Measurements from ENCODE around the gene TMEM108. TPM values are rescaled to one million over a fixed set of nuclear protein-coding genes. Genes with fewer than 3 reads are reported as not detected.

TMEM108 gene
- total RNA-seq, 2 donors from 2014 or later: not detected

- Mint-ChIP-seq H3K4me1 (ENCODE audit: low read depth in 2 of 2) (no peaks in the 10 kb centered on the region), H3K9me3 (no peaks in the 10 kb centered on the region), H3K4me3 (no peak overlapping the region), H3K27ac (no peak overlapping the region), H3K36me3 (no peaks in the 10 kb centered on the region), H3K27me3 (peaks cover 0 to 5% of the 10 kb centered on the region in 2 donors)
- ATAC-seq (peak in 1 of 2 donors; percentile 34), DNase-seq (ENCODE audit: low spot score) (no peak)
Measured at GRCh38 chr3:133367403-133367802, 329.2 kb downstream of the TMEM108 start.

- Mint-ChIP-seq H3K27me3 (peaks cover 0 to 4% of the 10 kb centered on the region in 2 donors), H3K9me3 (no peaks in the 10 kb centered on the region), H3K27ac (no peak overlapping the region), H3K4me1 (ENCODE audit: low read depth in 2 of 2) (no peaks in the 10 kb centered on the region), H3K36me3 (no peaks in the 10 kb centered on the region), H3K4me3 (no peak overlapping the region)
- DNase-seq (ENCODE audit: low spot score): no peak
- ATAC-seq: peak in 1 of 2 donors; percentile 14
Measured at GRCh38 chr3:133367956-133368355, 329.8 kb downstream of the TMEM108 start.

GRCh38 chr3:133368371-133369067 lies 330.3 kb downstream of the TMEM108 start:
- no peak for ATAC-seq
- Mint-ChIP-seq H3K9me3 (no peaks in the 10 kb centered on the region), H3K36me3 (no peaks in the 10 kb centered on the region)

GRCh38 chr3:133369068-133369440 lies 330.9 kb downstream of the TMEM108 start:
- no peak for ATAC-seq
- no peak for DNase-seq (ENCODE audit: low spot score)
- H3K27ac Mint-ChIP-seq: no peak overlapping the region
- no peak overlapping the region for H3K4me3 Mint-ChIP-seq
- no peaks in the 10 kb centered on the region for H3K4me1 Mint-ChIP-seq (ENCODE audit: low read depth in 2 of 2)
- H3K9me3 Mint-ChIP-seq: no peaks in the 10 kb centered on the region
- H3K36me3 Mint-ChIP-seq: no peaks in the 10 kb centered on the region
- H3K27me3 Mint-ChIP-seq: peaks cover 0 to 3% of the 10 kb centered on the region in 2 donors

More at GRCh38 chr3:133368371-133369067, 330.3 kb downstream of the TMEM108 start:
- DNase-seq (ENCODE audit: low spot score): no peak
- H3K27me3 Mint-ChIP-seq: peaks cover 0 to 3% of the 10 kb centered on the region in 2 donors
- H3K27ac Mint-ChIP-seq: no peak overlapping the region
- no peak overlapping the region for H3K4me3 Mint-ChIP-seq
- H3K4me1 Mint-ChIP-seq (ENCODE audit: low read depth in 2 of 2): no peaks in the 10 kb centered on the region

- ATAC-seq (no peak), DNase-seq (ENCODE audit: low spot score) (no peak)
- H3K4me1 Mint-ChIP-seq (ENCODE audit: low read depth in 2 of 2): no peaks in the 10 kb centered on the region
- no peaks in the 10 kb centered on the region for H3K9me3 Mint-ChIP-seq
- H3K4me3 Mint-ChIP-seq: no peak overlapping the region
- H3K27ac Mint-ChIP-seq: no peak overlapping the region
- peaks cover 2 to 13% of the 10 kb centered on the region in 2 donors for H3K27me3 Mint-ChIP-seq
- no peaks in the 10 kb centered on the region for H3K36me3 Mint-ChIP-seq
Measured at GRCh38 chr3:133371181-133371580, 333.0 kb downstream of the TMEM108 start.

GRCh38 chr3:133371676-133372075 lies 333.5 kb downstream of the TMEM108 start:
- H3K4me1 Mint-ChIP-seq (ENCODE audit: low read depth in 2 of 2): no peaks in the 10 kb centered on the region
- ATAC-seq (no peak), DNase-seq (ENCODE audit: low spot score) (no peak)
- H3K27ac Mint-ChIP-seq: no peak overlapping the region
- H3K4me3 Mint-ChIP-seq: no peak overlapping the region
- H3K36me3 Mint-ChIP-seq: no peaks in the 10 kb centered on the region
- H3K27me3 Mint-ChIP-seq: peaks cover 2 to 13% of the 10 kb centered on the region in 2 donors
- H3K9me3 Mint-ChIP-seq: no peaks in the 10 kb centered on the region

GRCh38 chr3:133374708-133375402 lies 336.7 kb downstream of the TMEM108 start:
- ATAC-seq (no peak), DNase-seq (ENCODE audit: low spot score) (no peak)
- Mint-ChIP-seq H3K36me3 (no peaks in the 10 kb centered on the region), H3K27me3 (peaks cover 2 to 13% of the 10 kb centered on the region in 2 donors), H3K4me1 (ENCODE audit: low read depth in 2 of 2) (no peaks in the 10 kb centered on the region), H3K4me3 (no peak overlapping the region), H3K27ac (no peak overlapping the region), H3K9me3 (no peaks in the 10 kb centered on the region)

- ATAC-seq: no peak
- Mint-ChIP-seq H3K4me3 (no peak overlapping the region), H3K9me3 (no peaks in the 10 kb centered on the region), H3K36me3 (no peaks in the 10 kb centered on the region), H3K27ac (no peak overlapping the region), H3K27me3 (peaks cover 2 to 13% of the 10 kb centered on the region in 2 donors), H3K4me1 (ENCODE audit: low read depth in 2 of 2) (no peaks in the 10 kb centered on the region)
- no peak for DNase-seq (ENCODE audit: low spot score)
Measured at GRCh38 chr3:133375403-133375745, 337.2 kb downstream of the TMEM108 start.

GRCh38 chr3:133376810-133377209 lies 338.6 kb downstream of the TMEM108 start:
- DNase-seq (ENCODE audit: low spot score): no peak
- Mint-ChIP-seq H3K27ac (no peak overlapping the region), H3K4me3 (no peak overlapping the region), H3K36me3 (no peaks in the 10 kb centered on the region), H3K9me3 (no peaks in the 10 kb centered on the region), H3K4me1 (ENCODE audit: low read depth in 2 of 2) (no peaks in the 10 kb centered on the region), H3K27me3 (peaks cover 2 to 17% of the 10 kb centered on the region in 2 donors)
- ATAC-seq: no peak

GRCh38 chr3:133377396-133377795 lies 339.2 kb downstream of the TMEM108 start:
- DNase-seq (ENCODE audit: low spot score): no peak
- ATAC-seq: no peak
- peaks cover 2 to 18% of the 10 kb centered on the region in 2 donors for H3K27me3 Mint-ChIP-seq
- no peak overlapping the region for H3K4me3 Mint-ChIP-seq
- no peaks in the 10 kb centered on the region for H3K4me1 Mint-ChIP-seq (ENCODE audit: low read depth in 2 of 2)
- no peaks in the 10 kb centered on the region for H3K36me3 Mint-ChIP-seq
- no peak overlapping the region for H3K27ac Mint-ChIP-seq
- no peaks in the 10 kb centered on the region for H3K9me3 Mint-ChIP-seq

GRCh38 chr3:133379926-133380325 lies 341.7 kb downstream of the TMEM108 start:
- Mint-ChIP-seq H3K36me3 (no peaks in the 10 kb centered on the region), H3K27ac (no peak overlapping the region), H3K4me1 (ENCODE audit: low read depth in 2 of 2) (no peaks in the 10 kb centered on the region), H3K27me3 (peaks cover 0 to 12% of the 10 kb centered on the region in 2 donors), H3K4me3 (no peak overlapping the region), H3K9me3 (no peaks in the 10 kb centered on the region)
- ATAC-seq (no peak), DNase-seq (ENCODE audit: low spot score) (no peak)

- H3K27ac Mint-ChIP-seq: no peak overlapping the region
- H3K4me1 Mint-ChIP-seq (ENCODE audit: low read depth in 2 of 2): no peaks in the 10 kb centered on the region
Measured at GRCh38 chr3:133380481-133381225, 342.5 kb downstream of the TMEM108 start.

GRCh38 chr3:133381346-133382109 lies 343.3 kb downstream of the TMEM108 start:
- DNase-seq (ENCODE audit: low spot score): no peak
- H3K4me1 Mint-ChIP-seq (ENCODE audit: low read depth in 2 of 2): no peaks in the 10 kb centered on the region
- H3K4me3 Mint-ChIP-seq: no peak overlapping the region
- H3K36me3 Mint-ChIP-seq: no peaks in the 10 kb centered on the region
- H3K27ac Mint-ChIP-seq: no peak overlapping the region
- peaks cover 5% of the 10 kb centered on the region in 2 donors for H3K27me3 Mint-ChIP-seq
- ATAC-seq: no peak
- no peaks in the 10 kb centered on the region for H3K9me3 Mint-ChIP-seq

More at GRCh38 chr3:133380481-133381225, 342.5 kb downstream of the TMEM108 start:
- DNase-seq (ENCODE audit: low spot score): no peak
- no peaks in the 10 kb centered on the region for H3K36me3 Mint-ChIP-seq
- no peaks in the 10 kb centered on the region for H3K9me3 Mint-ChIP-seq
- H3K4me3 Mint-ChIP-seq: no peak overlapping the region
- peaks cover 3 to 5% of the 10 kb centered on the region in 2 donors for H3K27me3 Mint-ChIP-seq
- ATAC-seq: no peak

Data from natural killer cell treated with Interleukin-12 subunit alpha and Interleukin-12 subunit beta and Interleukin-15 and Interleukin-18, amount 100 ng/mL, for 72 hours (primary cell).